Right atrium auricular region (tissue), 2 donors: Measurements from ENCODE around the gene NTN1. TPM values are rescaled to one million over a fixed set of nuclear protein-coding genes. Genes with fewer than 3 reads are reported as not detected.
"Not testable (repeated sequence)": the region's sequence is repeated elsewhere in the genome, so short reads cannot be mapped to it uniquely, and the experiment has no call there.

Source experiments
- DNase-seq: peaks from one replicate; pipeline ENCODE4 v3.0.0-alpha.2; 2019; ENCODE audit warnings: low spot score
- H3K27ac ChIP-seq, 2 donors: fragments of 200-600 bp; sonication (generic); 1 replicate in 1 of 2; 2 replicates in 1 of 2; pipeline ENCODE4 v1.5.1; 2016 to 2019
- H3K27me3 ChIP-seq, 2 donors: fragments of 200-600 bp; sonication (generic); one replicate each; pipeline versions ENCODE4 v1.5.1 to v1.6.0; 2017 to 2019
- H3K36me3 ChIP-seq: fragments of 200-600 bp; sonication (generic); one replicate; pipeline ENCODE4 v1.5.1; 2016
- H3K4me1 ChIP-seq, 2 donors: fragments of 200-600 bp; sonication (generic); one replicate each; pipeline versions ENCODE4 v1.5.1 to v1.6.0; 2017 to 2019
- H3K4me3 ChIP-seq, 2 donors: fragments of 200-600 bp; sonication (generic); 1 replicate in 1 of 2; 2 replicates in 1 of 2; pipeline ENCODE4 v1.5.1; 2017 to 2019; ENCODE audit warnings: mild to moderate bottlenecking in 1 of 2, moderate library complexity in 1 of 2
- H3K9me3 ChIP-seq, 2 donors: fragments of 200-600 bp; sonication (generic); one replicate each; pipeline ENCODE4 v1.5.1; 2019
- total RNA-seq, 2 donors: library from RNA; depleted of rRNA; stranded (reverse); fragments of >200 nt; gene quantifications; one replicate each; pipeline ENCODE4 v1.1.0, GENCODE V29; 2016
- TF ChIP-seq, protein P1 (sequence below), 2 donors: fragments of 200-600 bp; sonication (generic); IDR thresholded peaks; one replicate each; pipeline ENCODE4 v1.5.1; 2019; ENCODE audit warnings: antibody characterized with exemption in 2 of 2

NTN1 gene
- total RNA-seq, 2 donors from 2014 or later = 142 to 163 TPM

DNA sequence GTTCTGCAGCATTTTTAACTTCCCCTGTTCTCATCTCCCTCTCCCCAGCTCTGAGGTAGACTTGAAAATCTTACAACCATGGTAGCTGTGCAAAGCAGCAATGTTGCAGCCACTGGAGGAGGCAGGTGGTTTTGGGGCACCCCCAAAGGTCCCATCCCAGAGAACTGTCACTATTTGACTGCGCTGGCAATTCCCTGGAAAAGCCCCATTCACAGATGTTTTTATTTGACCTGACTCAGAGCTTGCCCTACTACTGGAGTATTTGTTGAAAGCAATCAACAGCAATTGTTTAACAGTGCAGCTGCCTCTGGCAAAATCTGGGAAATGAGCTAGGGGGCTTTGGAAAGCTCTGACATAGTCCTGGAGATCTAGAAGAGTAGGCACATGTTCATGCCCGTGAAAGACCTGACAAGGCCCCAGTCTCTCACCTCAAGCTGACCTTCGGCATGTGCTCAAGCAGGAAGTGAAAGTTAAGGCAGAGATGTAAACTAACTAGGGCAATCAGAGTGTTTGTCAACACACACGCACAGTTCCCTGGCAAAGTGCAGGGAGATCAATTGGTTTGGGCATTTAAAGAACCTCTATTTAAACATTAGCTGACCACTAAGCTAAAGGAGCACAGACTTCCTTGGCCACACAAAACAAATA, 36.1 kb upstream of the NTN1 start:
- Histone ChIP-seq H3K4me3 (no peak overlapping the region), H3K9me3 (peaks cover 0 to 7% of the 10 kb centered on the region in 2 donors), H3K27ac (no peak overlapping the region), H3K36me3 (no peaks in the 10 kb centered on the region), H3K4me1 (no peaks in the 10 kb centered on the region), H3K27me3 (no peaks in the 10 kb centered on the region)
- no peak for DNase-seq
- TF ChIP-seq, protein P1, sequence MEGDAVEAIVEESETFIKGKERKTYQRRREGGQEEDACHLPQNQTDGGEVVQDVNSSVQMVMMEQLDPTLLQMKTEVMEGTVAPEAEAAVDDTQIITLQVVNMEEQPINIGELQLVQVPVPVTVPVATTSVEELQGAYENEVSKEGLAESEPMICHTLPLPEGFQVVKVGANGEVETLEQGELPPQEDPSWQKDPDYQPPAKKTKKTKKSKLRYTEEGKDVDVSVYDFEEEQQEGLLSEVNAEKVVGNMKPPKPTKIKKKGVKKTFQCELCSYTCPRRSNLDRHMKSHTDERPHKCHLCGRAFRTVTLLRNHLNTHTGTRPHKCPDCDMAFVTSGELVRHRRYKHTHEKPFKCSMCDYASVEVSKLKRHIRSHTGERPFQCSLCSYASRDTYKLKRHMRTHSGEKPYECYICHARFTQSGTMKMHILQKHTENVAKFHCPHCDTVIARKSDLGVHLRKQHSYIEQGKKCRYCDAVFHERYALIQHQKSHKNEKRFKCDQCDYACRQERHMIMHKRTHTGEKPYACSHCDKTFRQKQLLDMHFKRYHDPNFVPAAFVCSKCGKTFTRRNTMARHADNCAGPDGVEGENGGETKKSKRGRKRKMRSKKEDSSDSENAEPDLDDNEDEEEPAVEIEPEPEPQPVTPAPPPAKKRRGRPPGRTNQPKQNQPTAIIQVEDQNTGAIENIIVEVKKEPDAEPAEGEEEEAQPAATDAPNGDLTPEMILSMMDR (IDR thresholded peaks at IDR 0.05) = no peak

DNA sequence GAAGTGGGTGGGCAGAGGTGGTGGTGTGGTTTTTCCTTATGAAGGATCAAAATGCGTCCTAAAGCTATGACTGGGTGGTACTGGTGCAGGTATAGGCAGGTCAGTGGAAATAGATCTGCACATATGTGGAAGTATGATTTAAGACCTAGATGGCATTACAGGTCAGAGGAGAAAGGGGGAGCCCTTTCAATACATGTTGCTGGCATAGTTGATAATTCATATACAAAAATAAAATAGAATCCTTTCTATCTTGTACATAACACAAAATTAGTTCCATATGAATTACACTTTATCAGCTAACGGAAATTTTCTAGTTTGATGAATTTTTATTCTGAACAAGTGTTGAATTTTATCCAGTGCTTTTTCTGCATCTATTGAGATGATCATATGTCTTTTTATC, 35.0 kb upstream of the NTN1 start:
- H3K4me1 ChIP-seq = no peaks in the 10 kb centered on the region
- TF ChIP-seq, protein P1 (IDR thresholded peaks at IDR 0.05) = no peak
- H3K27ac ChIP-seq = no peak overlapping the region
- peaks cover 0 to 7% of the 10 kb centered on the region in 2 donors for H3K9me3 ChIP-seq
- no peak overlapping the region for H3K4me3 ChIP-seq
- DNase-seq = no peak
- no peaks in the 10 kb centered on the region for H3K36me3 ChIP-seq
- no peaks in the 10 kb centered on the region for H3K27me3 ChIP-seq

DNA sequence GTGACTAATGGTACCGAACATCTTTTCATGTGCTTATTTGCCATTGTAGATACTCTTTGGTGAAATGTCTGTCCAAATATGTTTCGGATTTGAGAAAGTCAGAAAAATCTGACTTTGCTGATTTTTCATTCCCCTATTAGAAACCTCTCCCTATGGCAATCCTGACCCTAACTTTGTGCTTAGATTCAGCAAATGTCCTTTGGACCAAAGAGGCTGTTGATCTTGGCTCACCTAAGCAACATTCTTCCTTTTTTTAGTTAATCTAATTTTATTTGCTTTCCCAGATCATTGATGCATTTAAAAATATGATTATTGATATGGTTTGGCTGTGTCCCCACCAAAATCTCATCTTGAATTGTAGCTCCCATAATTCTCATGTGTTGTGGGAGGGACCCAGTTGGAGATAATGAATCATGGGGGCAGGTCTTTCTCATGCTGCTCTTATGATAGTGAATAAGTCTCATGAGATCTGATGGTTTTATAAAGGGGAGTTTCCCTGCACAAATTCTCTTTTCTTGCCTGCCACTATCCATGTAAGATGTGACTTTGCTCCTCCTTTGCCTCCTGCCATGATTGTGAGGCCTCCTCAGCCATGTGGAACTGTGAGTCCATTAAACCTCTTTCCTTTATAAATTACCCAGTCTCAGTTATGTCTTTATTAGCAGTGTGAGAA, 32.9 kb upstream of the NTN1 start:
- not testable (repeated sequence) for H3K36me3 ChIP-seq, H3K27ac ChIP-seq, DNase-seq, H3K4me3 ChIP-seq, H3K9me3 ChIP-seq, H3K27me3 ChIP-seq, H3K4me1 ChIP-seq

DNA sequence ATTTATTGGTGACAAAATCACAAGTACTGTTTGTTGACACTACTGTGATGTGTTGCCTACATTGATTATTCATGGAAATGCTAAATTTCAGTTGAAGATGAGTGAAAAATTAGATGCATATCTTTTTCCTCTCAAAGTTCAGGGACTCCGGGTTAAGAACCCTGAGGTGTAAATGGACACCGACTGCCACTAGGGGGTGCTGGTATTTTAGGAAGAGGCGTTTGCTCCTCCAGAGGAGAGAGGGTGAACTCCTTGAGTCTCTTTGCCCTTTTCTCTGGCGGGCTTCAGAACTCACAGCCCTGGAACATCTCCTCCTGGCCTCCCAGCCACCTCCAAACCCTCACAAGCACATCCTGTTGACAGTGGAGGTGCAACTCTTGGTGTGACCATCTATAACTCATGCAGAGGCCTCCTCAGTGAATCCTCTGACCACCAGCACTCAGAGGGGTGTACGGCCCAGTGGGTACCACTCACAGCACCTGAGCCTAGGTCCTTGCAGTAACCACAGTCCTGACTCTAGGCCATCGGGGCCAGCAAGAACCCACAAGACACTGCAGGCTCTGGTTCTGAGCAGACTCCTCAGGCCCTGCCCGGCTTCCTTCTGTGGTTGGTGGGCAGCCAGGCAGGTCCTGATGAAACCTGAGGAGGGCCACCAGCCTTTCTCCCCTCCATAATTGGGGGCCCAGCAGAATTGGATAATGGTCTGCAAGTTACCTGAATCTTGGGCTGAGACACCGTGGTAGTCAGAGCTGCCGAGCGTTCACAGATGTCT, 29.6 kb upstream of the NTN1 start:
- Histone ChIP-seq H3K9me3 (no peaks in the 10 kb centered on the region), H3K27ac (no peak overlapping the region), H3K27me3 (no peaks in the 10 kb centered on the region), H3K36me3 (no peaks in the 10 kb centered on the region), H3K4me1 (no peaks in the 10 kb centered on the region), H3K4me3 (no peak overlapping the region)
- TF ChIP-seq, protein P1 (IDR thresholded peaks at IDR 0.05) = peak; percentile 66 to 88
- peak; percentile 73 for DNase-seq

DNA sequence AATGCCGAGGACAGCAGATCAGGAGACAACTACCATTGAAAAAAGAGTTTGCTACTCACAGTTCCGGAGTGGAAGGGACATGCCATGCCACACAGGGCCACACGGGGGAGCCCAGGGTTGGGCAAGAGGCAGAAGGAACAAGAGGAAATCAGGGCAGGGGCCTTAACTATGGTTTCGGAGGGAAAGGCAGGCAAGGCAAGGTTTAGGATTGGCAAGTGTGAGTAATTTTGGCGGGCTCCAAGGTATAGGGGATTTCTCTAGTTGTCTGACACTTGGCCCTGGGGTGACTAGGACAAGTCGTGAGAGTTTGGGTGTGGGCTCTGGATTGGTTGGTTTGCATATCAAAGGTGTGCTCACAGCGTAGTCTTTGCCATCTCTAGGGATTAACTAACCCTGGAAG, 27.0 kb upstream of the NTN1 start:
- Histone ChIP-seq H3K4me3 (no peak overlapping the region), H3K27me3 (no peaks in the 10 kb centered on the region), H3K9me3 (no peaks in the 10 kb centered on the region), H3K4me1 (no peaks in the 10 kb centered on the region), H3K27ac (no peak overlapping the region), H3K36me3 (no peaks in the 10 kb centered on the region)
- DNase-seq = no peak
- TF ChIP-seq, protein P1 (IDR thresholded peaks at IDR 0.05) = peak; percentile 56 to 81

DNA sequence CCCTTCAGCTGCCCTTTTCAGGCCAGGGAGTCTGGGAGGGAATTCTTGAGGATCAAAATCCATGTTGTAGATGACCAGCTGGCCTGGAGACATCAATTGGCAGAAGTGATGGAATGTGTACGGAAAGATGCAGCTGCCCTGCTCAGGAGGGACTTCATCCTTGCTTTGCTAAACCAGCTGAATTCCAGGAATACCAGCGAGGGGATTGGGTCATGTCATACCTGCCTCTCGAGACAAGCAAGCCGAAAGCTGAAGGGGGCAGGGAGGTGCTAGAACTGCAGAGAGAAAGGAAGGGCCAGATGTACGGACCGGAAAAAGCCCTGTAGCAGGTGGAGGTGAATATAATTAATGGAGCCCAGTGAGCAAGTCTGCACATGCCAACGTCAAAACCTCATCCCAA, 25.6 kb upstream of the NTN1 start:
- Histone ChIP-seq H3K9me3 (no peaks in the 10 kb centered on the region), H3K4me1 (no peaks in the 10 kb centered on the region), H3K4me3 (no peak overlapping the region)

More for the DNA sequence above, 25.6 kb upstream of the NTN1 start:
- DNase-seq = peak; percentile 38
- Histone ChIP-seq H3K27ac (no peak overlapping the region), H3K27me3 (no peaks in the 10 kb centered on the region), H3K36me3 (no peaks in the 10 kb centered on the region)
- TF ChIP-seq, protein P1 (IDR thresholded peaks at IDR 0.05) = no peak
